ENCODE data around the gene FEV.

FEV gene

DNA sequence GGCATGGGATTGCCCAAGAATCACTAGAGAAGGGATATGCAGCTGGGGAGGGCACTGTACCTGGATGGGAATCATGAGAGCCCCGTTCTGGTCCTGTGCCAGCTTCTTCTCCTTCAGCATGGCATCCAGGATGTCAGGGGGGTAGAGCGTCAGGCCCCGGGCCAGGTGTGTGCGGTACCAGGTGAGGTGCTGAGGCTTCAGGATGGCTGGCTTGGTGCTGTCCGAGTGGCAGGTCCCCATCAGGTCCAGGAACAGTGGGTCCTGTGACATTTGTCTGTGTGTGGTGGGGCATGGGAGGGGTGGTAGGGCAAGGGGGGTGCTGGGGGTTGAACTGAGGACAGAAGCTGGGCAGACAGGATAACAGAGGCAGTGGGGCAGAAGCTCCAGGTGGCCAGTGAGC lies 43.2 kb upstream of the FEV start:
- no peak overlapping the region for H3K4me3 ChIP-seq (ENCODE audit: low read length)
- no peak for DNase-seq (ENCODE audit: low read depth)
- TF ChIP-seq, protein P1, sequence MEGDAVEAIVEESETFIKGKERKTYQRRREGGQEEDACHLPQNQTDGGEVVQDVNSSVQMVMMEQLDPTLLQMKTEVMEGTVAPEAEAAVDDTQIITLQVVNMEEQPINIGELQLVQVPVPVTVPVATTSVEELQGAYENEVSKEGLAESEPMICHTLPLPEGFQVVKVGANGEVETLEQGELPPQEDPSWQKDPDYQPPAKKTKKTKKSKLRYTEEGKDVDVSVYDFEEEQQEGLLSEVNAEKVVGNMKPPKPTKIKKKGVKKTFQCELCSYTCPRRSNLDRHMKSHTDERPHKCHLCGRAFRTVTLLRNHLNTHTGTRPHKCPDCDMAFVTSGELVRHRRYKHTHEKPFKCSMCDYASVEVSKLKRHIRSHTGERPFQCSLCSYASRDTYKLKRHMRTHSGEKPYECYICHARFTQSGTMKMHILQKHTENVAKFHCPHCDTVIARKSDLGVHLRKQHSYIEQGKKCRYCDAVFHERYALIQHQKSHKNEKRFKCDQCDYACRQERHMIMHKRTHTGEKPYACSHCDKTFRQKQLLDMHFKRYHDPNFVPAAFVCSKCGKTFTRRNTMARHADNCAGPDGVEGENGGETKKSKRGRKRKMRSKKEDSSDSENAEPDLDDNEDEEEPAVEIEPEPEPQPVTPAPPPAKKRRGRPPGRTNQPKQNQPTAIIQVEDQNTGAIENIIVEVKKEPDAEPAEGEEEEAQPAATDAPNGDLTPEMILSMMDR (IDR thresholded peaks at IDR 0.05; ENCODE audit: insufficient read depth, low read depth, low read length, missing control alignments): no peak

DNA sequence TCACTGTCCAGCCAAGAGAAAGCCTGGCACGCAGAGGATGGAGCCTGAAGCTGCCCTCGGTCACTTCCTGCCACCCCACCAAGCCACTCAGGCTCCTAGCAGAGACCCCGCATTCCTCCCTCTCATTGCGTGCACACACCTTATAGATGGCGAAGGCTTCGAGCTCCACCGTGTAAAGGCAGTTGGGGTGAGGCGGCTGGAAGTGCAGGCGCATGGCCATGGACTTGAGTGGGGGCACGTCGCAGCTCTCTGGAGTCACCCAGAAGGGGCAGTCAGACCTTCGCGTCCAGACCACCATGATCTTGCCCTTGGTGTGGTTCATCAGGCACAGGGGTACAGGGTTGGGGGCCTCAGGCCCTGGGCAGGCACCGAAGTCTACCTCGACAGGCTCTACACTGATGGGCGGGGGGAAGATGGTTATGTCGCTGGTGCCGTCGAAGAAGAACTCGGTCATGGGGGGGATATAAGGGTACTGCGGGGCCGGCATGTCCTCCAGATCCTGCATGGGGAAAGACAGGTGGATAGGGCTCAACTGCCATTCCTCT lies 42.6 kb upstream of the FEV start:
- no peak overlapping the region for H3K4me3 ChIP-seq (ENCODE audit: low read length)
- TF ChIP-seq, protein P1 (IDR thresholded peaks at IDR 0.05; ENCODE audit: insufficient read depth, low read depth, low read length, missing control alignments): no peak
- no peak for DNase-seq (ENCODE audit: low read depth)

DNA sequence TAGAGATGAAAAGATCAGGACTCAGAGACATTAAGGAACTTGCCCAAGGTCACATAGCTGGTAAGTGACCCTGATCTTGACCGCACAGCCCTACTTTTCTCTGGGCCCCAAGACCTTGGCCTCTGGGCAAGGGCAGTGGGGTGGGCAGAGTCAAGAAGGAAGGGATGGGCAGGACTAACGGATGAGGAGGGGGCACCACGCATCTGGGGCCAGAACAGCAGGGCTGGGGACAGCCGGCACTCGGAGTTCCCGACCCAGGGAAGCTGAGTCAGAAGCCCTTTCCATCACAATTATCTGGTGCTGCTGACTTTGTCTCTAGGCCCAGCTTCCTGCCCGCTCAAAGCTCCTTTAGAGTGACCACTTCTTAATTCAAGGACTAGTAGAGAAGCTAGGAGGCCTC lies 42.0 kb upstream of the FEV start:
- H3K4me3 ChIP-seq (ENCODE audit: low read length): no peak overlapping the region
- TF ChIP-seq, protein P1 (IDR thresholded peaks at IDR 0.05; ENCODE audit: insufficient read depth, low read depth, low read length, missing control alignments): no peak
- no peak for DNase-seq (ENCODE audit: low read depth)

DNA sequence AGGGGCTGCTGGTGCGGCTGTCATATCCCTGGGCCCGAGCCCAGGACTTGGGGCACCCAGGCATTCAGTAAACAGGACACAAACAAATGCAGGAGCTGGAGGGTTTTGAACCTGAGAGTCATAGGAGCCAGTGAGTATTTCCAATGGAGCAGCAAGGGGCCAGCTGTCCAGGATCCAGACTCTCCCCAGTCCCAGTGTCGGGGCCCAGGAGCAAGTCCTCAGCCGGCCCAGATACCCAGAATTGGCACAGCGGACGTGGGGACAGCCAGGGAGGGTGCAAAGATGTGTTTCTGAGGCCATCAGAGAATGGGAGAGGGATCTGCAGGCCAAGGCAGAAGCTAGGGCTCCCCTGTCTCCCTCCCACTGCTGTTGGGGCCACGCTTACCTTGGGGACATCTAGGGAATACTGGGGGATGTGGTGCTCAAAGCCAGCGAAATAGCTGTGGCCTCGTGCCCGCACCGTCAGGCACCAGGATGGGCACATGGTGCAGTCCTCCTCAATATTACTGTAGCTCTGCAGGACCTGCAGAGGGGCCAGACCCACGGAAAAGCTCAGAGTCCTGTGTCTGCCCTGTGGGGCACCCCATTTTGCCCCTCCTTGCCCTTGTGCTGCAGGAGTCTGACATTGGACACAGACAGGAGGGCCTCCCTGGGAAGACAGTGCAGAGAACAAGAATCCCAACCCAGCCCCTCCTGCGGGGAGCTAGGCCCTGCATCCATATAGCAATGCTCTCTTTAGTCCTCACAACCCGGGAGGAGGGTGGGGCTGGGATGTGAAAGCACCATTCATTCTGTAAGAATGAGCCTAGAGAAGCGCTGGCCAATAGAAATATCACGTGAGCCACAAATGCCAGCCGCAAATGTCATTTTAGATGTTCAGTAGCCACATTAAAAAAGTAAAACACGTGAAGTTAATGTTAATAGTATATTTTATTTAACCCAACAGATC lies 40.9 kb upstream of the FEV start:
- DNase-seq (ENCODE audit: low read depth): no peak
- TF ChIP-seq, protein P1 (IDR thresholded peaks at IDR 0.05; ENCODE audit: insufficient read depth, low read depth, low read length, missing control alignments): no peak
- no peak overlapping the region for H3K4me3 ChIP-seq (ENCODE audit: low read length)

DNA sequence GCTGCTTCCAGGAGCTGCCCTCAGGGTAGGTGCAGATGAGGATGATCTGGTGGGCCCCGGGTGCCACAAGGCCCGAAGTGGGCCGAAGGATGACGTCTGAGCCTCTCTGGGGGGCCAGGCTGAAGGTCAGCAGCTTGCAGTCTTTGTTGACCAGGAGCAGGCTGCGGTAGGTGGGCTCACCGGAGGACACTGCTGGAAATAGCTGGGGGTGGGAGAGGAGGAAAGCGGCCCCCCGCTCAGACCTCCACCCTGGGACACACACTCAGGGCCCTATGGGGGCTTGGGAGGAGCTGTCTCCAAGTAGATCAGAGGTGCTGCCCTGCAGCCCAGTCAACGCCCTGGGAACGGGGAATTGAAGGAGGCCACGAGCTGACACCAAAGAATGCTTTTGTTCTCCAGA lies 39.1 kb upstream of the FEV start:
- DNase-seq (ENCODE audit: low read depth): no peak
- TF ChIP-seq, protein P1 (IDR thresholded peaks at IDR 0.05; ENCODE audit: insufficient read depth, low read depth, low read length, missing control alignments): no peak

DNA sequence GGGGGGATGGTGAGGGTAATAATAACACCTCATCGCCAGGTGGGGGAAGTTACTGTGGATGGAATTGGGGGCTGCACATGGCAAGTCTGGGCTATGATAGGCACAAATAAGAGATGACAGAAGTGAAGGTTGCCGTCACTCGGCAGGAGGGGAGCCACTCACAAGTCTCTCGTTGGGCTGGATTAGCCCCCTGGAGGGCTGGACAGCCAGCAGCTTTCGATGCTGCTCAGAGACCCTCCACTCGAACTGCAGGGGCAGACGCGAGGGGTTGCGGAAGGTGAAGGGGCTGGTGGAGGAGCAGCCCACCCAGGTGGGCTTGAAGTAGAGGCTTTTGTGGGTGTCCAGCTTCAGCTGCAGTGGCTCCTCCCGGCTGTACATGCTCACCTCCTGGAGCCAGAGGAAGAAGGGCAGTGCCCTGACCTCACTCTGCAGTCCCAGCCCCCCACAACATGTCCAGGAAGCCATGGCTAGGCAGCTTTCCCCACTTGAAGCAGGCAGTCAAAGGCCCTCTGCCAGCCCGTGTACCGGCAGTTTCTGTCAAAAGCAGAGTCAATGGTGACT lies 38.1 kb upstream of the FEV start:
- TF ChIP-seq, protein P1 (IDR thresholded peaks at IDR 0.05; ENCODE audit: insufficient read depth, low read depth, low read length, missing control alignments): no peak
- no peak overlapping the region for H3K4me3 ChIP-seq (ENCODE audit: low read length)
- no peak for DNase-seq (ENCODE audit: low read depth)

More for the DNA sequence above, 39.1 kb upstream of the FEV start:
- H3K4me3 ChIP-seq (ENCODE audit: low read length): no peak overlapping the region

Data from epithelial cell of esophagus (primary cell).